Neuronal stem cell (in vitro differentiated cells): Measurements from ENCODE around the gene ATP13A4.

ENCODE experiments used
- DNase-seq: peaks from one replicate; pipeline ENCODE4 v3.0.0-alpha.2; 2013; ENCODE audit warnings: low spot score
- H2AFZ ChIP-seq: one replicate; pipeline ENCODE4 v1.6.1; 2013; ENCODE audit warnings: mild to moderate bottlenecking, low read length, inconsistent platforms
- H2AK5ac ChIP-seq: 2 replicates; pipeline ENCODE4 v1.6.1; 2013; ENCODE audit warnings: low read depth, mild to moderate bottlenecking, inconsistent platforms, low read length, moderate library complexity, mixed read lengths
- H2BK120ac ChIP-seq: 2 replicates; pipeline ENCODE4 v1.6.1; 2013; ENCODE audit warnings: low read depth, mild to moderate bottlenecking, inconsistent platforms, low read length, moderate library complexity, mixed read lengths
- H2BK12ac ChIP-seq: one replicate; pipeline ENCODE4 v1.6.1; 2013; ENCODE audit warnings: low read length, inconsistent platforms
- H2BK15ac ChIP-seq: 2 replicates; pipeline ENCODE4 v1.6.1; 2013; ENCODE audit warnings: mild to moderate bottlenecking, low read length, inconsistent platforms, mixed read lengths
- H2BK5ac ChIP-seq: one replicate; pipeline ENCODE4 v1.6.1; 2013; ENCODE audit warnings: inconsistent platforms, mild to moderate bottlenecking, low read length, moderate library complexity
- H3K14ac ChIP-seq: one replicate; pipeline ENCODE4 v1.6.1; 2013; ENCODE audit warnings: low read length, inconsistent platforms
- H3K18ac ChIP-seq: 2 replicates; pipeline ENCODE4 v1.6.1; 2013; ENCODE audit warnings: low read length, inconsistent platforms
- H3K23ac ChIP-seq: 2 replicates; pipeline ENCODE4 v1.6.1; 2013; ENCODE audit warnings: low read depth, mild to moderate bottlenecking, mixed read lengths, low read length, inconsistent platforms; ENCODE audit not compliant: poor library complexity
- H3K27ac ChIP-seq: replicated peaks from 3 replicates; pipeline ENCODE4 v1.5.1; 2013; ENCODE audit warnings: low read length, inconsistent platforms
- H3K27me3 ChIP-seq, 3 experiments: 2 replicates each; pipeline ENCODE4 v1.6.1; 2013; ENCODE audit warnings: low read length in 3 of 3, mild to moderate bottlenecking in 2 of 3, inconsistent platforms in 1 of 3, low read depth in 1 of 3, mixed read lengths in 1 of 3, moderate library complexity in 1 of 3; ENCODE audit not compliant: control insufficient read depth in 3 of 3, insufficient read depth in 3 of 3
- H3K36me3 ChIP-seq, 2 donors: replicated peaks in 1 of 2; 2 replicates each; pipeline ENCODE4 v1.6.1; 2013; ENCODE audit warnings: low read length in 2 of 2; ENCODE audit not compliant: control insufficient read depth in 2 of 2, insufficient read depth in 2 of 2
- H3K4ac ChIP-seq: 2 replicates; pipeline ENCODE4 v1.6.1; 2013; ENCODE audit warnings: inconsistent platforms, mild to moderate bottlenecking, low read length, moderate library complexity
- H3K4me1 ChIP-seq, 2 donors: 1 replicate in 1 of 2; 2 replicates in 1 of 2; pipeline ENCODE4 v1.6.1; 2013; ENCODE audit warnings: low read length in 2 of 2, low read depth in 1 of 2; ENCODE audit not compliant: control insufficient read depth in 2 of 2, insufficient read depth in 1 of 2
- H3K4me2 ChIP-seq: one replicate; pipeline ENCODE4 v1.6.1; 2013; ENCODE audit warnings: mild to moderate bottlenecking, low read length, inconsistent platforms; ENCODE audit not compliant: insufficient read depth, poor library complexity, severe bottlenecking
- H3K4me3 ChIP-seq, 2 donors: 2 replicates each; pipeline ENCODE4 v1.5.1; 2013; ENCODE audit warnings: low read length in 2 of 2, mild to moderate bottlenecking in 2 of 2, inconsistent platforms in 1 of 2, moderate library complexity in 1 of 2
- H3K79me1 ChIP-seq: one replicate; pipeline ENCODE4 v1.6.1; 2013; ENCODE audit warnings: low read depth, mild to moderate bottlenecking, inconsistent platforms, low read length, moderate library complexity
- H3K9ac ChIP-seq: one replicate; pipeline ENCODE4 v1.6.1; 2013; ENCODE audit warnings: mild to moderate bottlenecking, low read depth, low read length, inconsistent platforms; ENCODE audit not compliant: poor library complexity
- H3K9me3 ChIP-seq, 2 donors: replicated peaks in 1 of 2; 2 replicates each; pipeline versions ENCODE3 to v1.6.1; 2013; ENCODE audit warnings: low read length in 2 of 2, mild to moderate bottlenecking in 2 of 2, inconsistent platforms in 1 of 2, low read depth in 1 of 2, mixed read lengths in 1 of 2, moderate library complexity in 1 of 2; ENCODE audit not compliant: control insufficient read depth in 2 of 2, insufficient read depth in 1 of 2
- H4K8ac ChIP-seq: one replicate; pipeline ENCODE4 v1.6.1; 2013; ENCODE audit warnings: low read depth, mild to moderate bottlenecking, inconsistent platforms, low read length, moderate library complexity
- H4K91ac ChIP-seq: one replicate; pipeline ENCODE4 v1.6.1; 2013; ENCODE audit warnings: low read length, low read depth, mild to moderate bottlenecking, inconsistent platforms; ENCODE audit not compliant: poor library complexity
- WGBS, 2 donors: extraction: QIAGEN DNeasy Blood & Tissue Kit; methylation state at CpG; one replicate each; pipeline ENCODE4 v1.1.7; 2013; ENCODE audit warnings: missing lambda C conversion rate in 2 of 2, mixed read lengths in 1 of 2; ENCODE audit not compliant: insufficient read length in 2 of 2, insufficient replicate concordance in 1 of 2; ENCODE audit errors: extremely low coverage in 2 of 2; 5-methylcytosine and 5-hydroxymethylcytosine counted together

Gene ATP13A4

GRCh38 chr3:193375614-193376013 is 179.1 kb downstream of the ATP13A4 start:
- Histone ChIP-seq H3K18ac (no peak overlapping the region), H4K91ac (no peak overlapping the region), H2BK5ac (no peak overlapping the region), H3K27ac (no peak overlapping the region), H4K8ac (no peak overlapping the region), H3K27me3 (no peaks in the 10 kb centered on the region), H3K4me2 (no peak overlapping the region), H3K36me3 (no peaks in the 10 kb centered on the region), H3K14ac (no peak overlapping the region), H2BK12ac (no peak overlapping the region), H2AK5ac (no peak overlapping the region), H3K9me3 (no peaks in the 10 kb centered on the region), H2AFZ (no peak overlapping the region), H2BK120ac (no peak overlapping the region), H3K4me3 (no peak overlapping the region), H3K4me1 (no peaks in the 10 kb centered on the region), H3K4ac (no peak overlapping the region), H3K23ac (no peak overlapping the region), H2BK15ac (no peak overlapping the region), H3K79me1 (no peaks in the 10 kb centered on the region), H3K9ac (no peak overlapping the region)
- no CpG with 5 or more reads among the region's 8 CpGs for WGBS, 2 donors
- no peak for DNase-seq

GRCh38 chr3:193372783-193373182 is 181.9 kb downstream of the ATP13A4 start:
- no peak overlapping the region for H2BK5ac ChIP-seq

GRCh38 chr3:193367868-193368267 is 186.8 kb downstream of the ATP13A4 start:
- Histone ChIP-seq H2BK5ac (no peak overlapping the region), H3K14ac (no peak overlapping the region), H4K8ac (no peak overlapping the region), H3K27me3 (no peaks in the 10 kb centered on the region), H3K4me3 (no peak overlapping the region), H2BK15ac (no peak overlapping the region), H3K4me1 (no peaks in the 10 kb centered on the region), H3K9ac (no peak overlapping the region), H3K4ac (no peak overlapping the region), H2AFZ (no peak overlapping the region), H2BK120ac (no peak overlapping the region), H4K91ac (no peak overlapping the region), H3K9me3 (no peaks in the 10 kb centered on the region), H2BK12ac (no peak overlapping the region), H3K4me2 (no peak overlapping the region), H2AK5ac (no peak overlapping the region), H3K36me3 (no peaks in the 10 kb centered on the region), H3K18ac (no peak overlapping the region), H3K79me1 (no peaks in the 10 kb centered on the region), H3K23ac (no peak overlapping the region), H3K27ac (no peak overlapping the region)
- no CpG with 5 or more reads among the region's 1 CpG for WGBS, 2 donors
- DNase-seq = no peak

More at GRCh38 chr3:193372783-193373182, 181.9 kb downstream of the ATP13A4 start:
- H3K4me3 ChIP-seq = no peak overlapping the region
- no peak overlapping the region for H2BK120ac ChIP-seq
- H3K79me1 ChIP-seq = no peaks in the 10 kb centered on the region
- no peak overlapping the region for H3K18ac ChIP-seq
- H3K14ac ChIP-seq = no peak overlapping the region
- H3K36me3 ChIP-seq = no peaks in the 10 kb centered on the region
- no peak overlapping the region for H4K91ac ChIP-seq
- DNase-seq = no peak
- H2BK15ac ChIP-seq = no peak overlapping the region
- no peak overlapping the region for H3K9ac ChIP-seq
- no peaks in the 10 kb centered on the region for H3K9me3 ChIP-seq
- no peak overlapping the region for H3K4ac ChIP-seq
- H3K23ac ChIP-seq = no peak overlapping the region
- H3K4me2 ChIP-seq = no peak overlapping the region
- no peak overlapping the region for H4K8ac ChIP-seq
- H2AFZ ChIP-seq = no peak overlapping the region
- H3K27me3 ChIP-seq = no peaks in the 10 kb centered on the region
- H2BK12ac ChIP-seq = no peak overlapping the region
- H3K4me1 ChIP-seq = no peaks in the 10 kb centered on the region
- H3K27ac ChIP-seq = no peak overlapping the region
- H2AK5ac ChIP-seq = no peak overlapping the region

GRCh38 chr3:193357291-193357690 is 197.4 kb downstream of the ATP13A4 start:
- Histone ChIP-seq H3K14ac (no peak overlapping the region), H2BK120ac (no peak overlapping the region), H3K27ac (no peak overlapping the region), H3K18ac (no peak overlapping the region), H3K9me3 (no peaks in the 10 kb centered on the region), H4K8ac (no peak overlapping the region), H2BK12ac (no peak overlapping the region), H3K23ac (no peak overlapping the region), H3K4me2 (no peak overlapping the region), H4K91ac (no peak overlapping the region), H2BK15ac (no peak overlapping the region), H2AFZ (no peak overlapping the region), H3K9ac (no peak overlapping the region), H3K4me1 (peaks cover 0 to 2% of the 10 kb centered on the region in 2 donors), H3K36me3 (no peaks in the 10 kb centered on the region), H3K79me1 (no peaks in the 10 kb centered on the region), H3K27me3 (no peaks in the 10 kb centered on the region), H2BK5ac (no peak overlapping the region), H3K4ac (no peak overlapping the region), H3K4me3 (no peak overlapping the region), H2AK5ac (no peak overlapping the region)
- no peak for DNase-seq
- WGBS, 2 donors = no CpG with 5 or more reads among the region's 3 CpGs
